ENCODE results near the gene MRPL24.

Gene MRPL24

DNA sequence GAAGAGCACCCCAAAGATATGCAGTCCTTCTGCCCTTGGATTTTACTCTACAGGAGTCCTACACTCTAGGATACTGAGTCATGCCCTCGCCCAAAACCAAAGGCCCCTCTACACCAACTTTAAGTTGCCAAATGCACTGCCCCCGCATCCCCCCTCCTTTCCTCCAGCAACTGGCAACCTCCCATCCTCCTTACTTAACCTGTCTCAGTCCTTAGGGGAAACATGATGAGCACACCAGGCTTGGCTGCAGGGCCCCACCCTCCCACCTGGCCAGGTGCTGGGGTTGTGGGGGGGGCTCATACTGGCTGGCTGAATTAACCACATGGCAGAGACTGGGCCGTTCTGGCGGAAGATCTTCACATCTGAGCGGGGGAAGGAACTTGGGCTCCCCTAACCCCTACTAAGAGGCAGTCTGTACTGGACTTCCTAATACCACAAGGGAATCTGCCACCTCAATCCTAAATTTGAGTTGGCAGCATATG lies 9.3 kb upstream of the MRPL24 start (continued):
- TF ChIP-seq ZBTB48 (tag by site-specific recombination; IDR thresholded peaks at IDR 0.05) (no peak), ZNF133 (tag by site-specific recombination; IDR thresholded peaks at IDR 0.05) (no peak), ZNF266 (tag by site-specific recombination; IDR thresholded peaks at IDR 0.05; ENCODE audit: low read depth) (no peak), ZNF223 (tag by site-specific recombination; IDR thresholded peaks at IDR 0.05) (no peak), ZFP69B (tag by site-specific recombination; IDR thresholded peaks at IDR 0.05) (peak; percentile 56; the same call in 1 of the 2 replicates), ZFHX2 (tag by site-specific recombination; conservative IDR thresholded peaks at IDR 0.05) (peak; percentile 64), REPIN1 (tag by site-specific recombination; IDR thresholded peaks at IDR 0.05; ENCODE audit: low read depth) (0 out of 2 replicates have a peak, but pooled peaks have one; percentile 17)
- TF ChIP-seq, protein P1, sequence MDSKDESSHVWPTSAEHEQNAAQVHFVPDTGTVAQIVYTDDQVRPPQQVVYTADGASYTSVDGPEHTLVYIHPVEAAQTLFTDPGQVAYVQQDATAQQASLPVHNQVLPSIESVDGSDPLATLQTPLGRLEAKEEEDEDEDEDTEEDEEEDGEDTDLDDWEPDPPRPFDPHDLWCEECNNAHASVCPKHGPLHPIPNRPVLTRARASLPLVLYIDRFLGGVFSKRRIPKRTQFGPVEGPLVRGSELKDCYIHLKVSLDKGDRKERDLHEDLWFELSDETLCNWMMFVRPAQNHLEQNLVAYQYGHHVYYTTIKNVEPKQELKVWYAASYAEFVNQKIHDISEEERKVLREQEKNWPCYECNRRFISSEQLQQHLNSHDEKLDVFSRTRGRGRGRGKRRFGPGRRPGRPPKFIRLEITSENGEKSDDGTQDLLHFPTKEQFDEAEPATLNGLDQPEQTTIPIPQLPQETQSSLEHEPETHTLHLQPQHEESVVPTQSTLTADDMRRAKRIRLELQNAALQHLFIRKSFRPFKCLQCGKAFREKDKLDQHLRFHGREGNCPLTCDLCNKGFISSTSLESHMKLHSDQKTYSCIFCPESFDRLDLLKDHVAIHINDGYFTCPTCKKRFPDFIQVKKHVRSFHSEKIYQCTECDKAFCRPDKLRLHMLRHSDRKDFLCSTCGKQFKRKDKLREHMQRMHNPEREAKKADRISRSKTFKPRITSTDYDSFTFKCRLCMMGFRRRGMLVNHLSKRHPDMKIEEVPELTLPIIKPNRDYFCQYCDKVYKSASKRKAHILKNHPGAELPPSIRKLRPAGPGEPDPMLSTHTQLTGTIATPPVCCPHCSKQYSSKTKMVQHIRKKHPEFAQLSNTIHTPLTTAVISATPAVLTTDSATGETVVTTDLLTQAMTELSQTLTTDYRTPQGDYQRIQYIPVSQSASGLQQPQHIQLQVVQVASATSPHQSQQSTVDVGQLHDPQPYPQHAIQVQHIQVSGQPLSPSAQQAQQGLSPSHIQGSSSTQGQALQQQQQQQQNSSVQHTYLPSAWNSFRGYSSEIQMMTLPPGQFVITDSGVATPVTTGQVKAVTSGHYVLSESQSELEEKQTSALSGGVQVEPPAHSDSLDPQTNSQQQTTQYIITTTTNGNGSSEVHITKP (tag by site-specific recombination; IDR thresholded peaks at IDR 0.05), result peak; percentile 80
- TF ChIP-seq, protein P2, sequence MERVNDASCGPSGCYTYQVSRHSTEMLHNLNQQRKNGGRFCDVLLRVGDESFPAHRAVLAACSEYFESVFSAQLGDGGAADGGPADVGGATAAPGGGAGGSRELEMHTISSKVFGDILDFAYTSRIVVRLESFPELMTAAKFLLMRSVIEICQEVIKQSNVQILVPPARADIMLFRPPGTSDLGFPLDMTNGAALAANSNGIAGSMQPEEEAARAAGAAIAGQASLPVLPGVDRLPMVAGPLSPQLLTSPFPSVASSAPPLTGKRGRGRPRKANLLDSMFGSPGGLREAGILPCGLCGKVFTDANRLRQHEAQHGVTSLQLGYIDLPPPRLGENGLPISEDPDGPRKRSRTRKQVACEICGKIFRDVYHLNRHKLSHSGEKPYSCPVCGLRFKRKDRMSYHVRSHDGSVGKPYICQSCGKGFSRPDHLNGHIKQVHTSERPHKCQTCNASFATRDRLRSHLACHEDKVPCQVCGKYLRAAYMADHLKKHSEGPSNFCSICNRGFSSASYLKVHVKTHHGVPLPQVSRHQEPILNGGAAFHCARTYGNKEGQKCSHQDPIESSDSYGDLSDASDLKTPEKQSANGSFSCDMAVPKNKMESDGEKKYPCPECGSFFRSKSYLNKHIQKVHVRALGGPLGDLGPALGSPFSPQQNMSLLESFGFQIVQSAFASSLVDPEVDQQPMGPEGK (tag by site-specific recombination; IDR thresholded peaks at IDR 0.05), result peak; percentile 85
- TF ChIP-seq, protein P3, sequence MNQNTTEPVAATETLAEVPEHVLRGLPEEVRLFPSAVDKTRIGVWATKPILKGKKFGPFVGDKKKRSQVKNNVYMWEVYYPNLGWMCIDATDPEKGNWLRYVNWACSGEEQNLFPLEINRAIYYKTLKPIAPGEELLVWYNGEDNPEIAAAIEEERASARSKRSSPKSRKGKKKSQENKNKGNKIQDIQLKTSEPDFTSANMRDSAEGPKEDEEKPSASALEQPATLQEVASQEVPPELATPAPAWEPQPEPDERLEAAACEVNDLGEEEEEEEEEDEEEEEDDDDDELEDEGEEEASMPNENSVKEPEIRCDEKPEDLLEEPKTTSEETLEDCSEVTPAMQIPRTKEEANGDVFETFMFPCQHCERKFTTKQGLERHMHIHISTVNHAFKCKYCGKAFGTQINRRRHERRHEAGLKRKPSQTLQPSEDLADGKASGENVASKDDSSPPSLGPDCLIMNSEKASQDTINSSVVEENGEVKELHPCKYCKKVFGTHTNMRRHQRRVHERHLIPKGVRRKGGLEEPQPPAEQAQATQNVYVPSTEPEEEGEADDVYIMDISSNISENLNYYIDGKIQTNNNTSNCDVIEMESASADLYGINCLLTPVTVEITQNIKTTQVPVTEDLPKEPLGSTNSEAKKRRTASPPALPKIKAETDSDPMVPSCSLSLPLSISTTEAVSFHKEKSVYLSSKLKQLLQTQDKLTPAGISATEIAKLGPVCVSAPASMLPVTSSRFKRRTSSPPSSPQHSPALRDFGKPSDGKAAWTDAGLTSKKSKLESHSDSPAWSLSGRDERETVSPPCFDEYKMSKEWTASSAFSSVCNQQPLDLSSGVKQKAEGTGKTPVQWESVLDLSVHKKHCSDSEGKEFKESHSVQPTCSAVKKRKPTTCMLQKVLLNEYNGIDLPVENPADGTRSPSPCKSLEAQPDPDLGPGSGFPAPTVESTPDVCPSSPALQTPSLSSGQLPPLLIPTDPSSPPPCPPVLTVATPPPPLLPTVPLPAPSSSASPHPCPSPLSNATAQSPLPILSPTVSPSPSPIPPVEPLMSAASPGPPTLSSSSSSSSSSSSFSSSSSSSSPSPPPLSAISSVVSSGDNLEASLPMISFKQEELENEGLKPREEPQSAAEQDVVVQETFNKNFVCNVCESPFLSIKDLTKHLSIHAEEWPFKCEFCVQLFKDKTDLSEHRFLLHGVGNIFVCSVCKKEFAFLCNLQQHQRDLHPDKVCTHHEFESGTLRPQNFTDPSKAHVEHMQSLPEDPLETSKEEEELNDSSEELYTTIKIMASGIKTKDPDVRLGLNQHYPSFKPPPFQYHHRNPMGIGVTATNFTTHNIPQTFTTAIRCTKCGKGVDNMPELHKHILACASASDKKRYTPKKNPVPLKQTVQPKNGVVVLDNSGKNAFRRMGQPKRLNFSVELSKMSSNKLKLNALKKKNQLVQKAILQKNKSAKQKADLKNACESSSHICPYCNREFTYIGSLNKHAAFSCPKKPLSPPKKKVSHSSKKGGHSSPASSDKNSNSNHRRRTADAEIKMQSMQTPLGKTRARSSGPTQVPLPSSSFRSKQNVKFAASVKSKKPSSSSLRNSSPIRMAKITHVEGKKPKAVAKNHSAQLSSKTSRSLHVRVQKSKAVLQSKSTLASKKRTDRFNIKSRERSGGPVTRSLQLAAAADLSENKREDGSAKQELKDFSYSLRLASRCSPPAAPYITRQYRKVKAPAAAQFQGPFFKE (tag by site-specific recombination; IDR thresholded peaks at IDR 0.05; ENCODE audit: borderline replicate concordance), result no peak
- TF ChIP-seq, protein P4, sequence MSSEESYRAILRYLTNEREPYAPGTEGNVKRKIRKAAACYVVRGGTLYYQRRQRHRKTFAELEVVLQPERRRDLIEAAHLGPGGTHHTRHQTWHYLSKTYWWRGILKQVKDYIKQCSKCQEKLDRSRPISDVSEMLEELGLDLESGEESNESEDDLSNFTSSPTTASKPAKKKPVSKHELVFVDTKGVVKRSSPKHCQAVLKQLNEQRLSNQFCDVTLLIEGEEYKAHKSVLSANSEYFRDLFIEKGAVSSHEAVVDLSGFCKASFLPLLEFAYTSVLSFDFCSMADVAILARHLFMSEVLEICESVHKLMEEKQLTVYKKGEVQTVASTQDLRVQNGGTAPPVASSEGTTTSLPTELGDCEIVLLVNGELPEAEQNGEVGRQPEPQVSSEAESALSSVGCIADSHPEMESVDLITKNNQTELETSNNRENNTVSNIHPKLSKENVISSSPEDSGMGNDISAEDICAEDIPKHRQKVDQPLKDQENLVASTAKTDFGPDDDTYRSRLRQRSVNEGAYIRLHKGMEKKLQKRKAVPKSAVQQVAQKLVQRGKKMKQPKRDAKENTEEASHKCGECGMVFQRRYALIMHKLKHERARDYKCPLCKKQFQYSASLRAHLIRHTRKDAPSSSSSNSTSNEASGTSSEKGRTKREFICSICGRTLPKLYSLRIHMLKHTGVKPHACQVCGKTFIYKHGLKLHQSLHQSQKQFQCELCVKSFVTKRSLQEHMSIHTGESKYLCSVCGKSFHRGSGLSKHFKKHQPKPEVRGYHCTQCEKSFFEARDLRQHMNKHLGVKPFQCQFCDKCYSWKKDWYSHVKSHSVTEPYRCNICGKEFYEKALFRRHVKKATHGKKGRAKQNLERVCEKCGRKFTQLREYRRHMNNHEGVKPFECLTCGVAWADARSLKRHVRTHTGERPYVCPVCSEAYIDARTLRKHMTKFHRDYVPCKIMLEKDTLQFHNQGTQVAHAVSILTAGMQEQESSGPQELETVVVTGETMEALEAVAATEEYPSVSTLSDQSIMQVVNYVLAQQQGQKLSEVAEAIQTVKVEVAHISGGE (tag by site-specific recombination; conservative IDR thresholded peaks at IDR 0.05; ENCODE audit: low read depth), result no peak

Measured in HEK293 (cell line).